Stomach (tissue), 9 donors: ENCODE data around the gene GNG7. TPM values are rescaled to one million over a fixed set of nuclear protein-coding genes. Genes with fewer than 3 reads are reported as not detected.

Experiments used
- DNase-seq, 2 donors: peaks; one replicate each; pipeline versions ENCODE4 v3.0.0 to v3.0.0-alpha.2; 2013 to 2019
- H3K27ac ChIP-seq, 5 donors: fragments of 200-600 bp in 4 of 5; sonication (generic) in 4 of 5; one replicate each; pipeline ENCODE4 v1.5.1; 2013 to 2019; ENCODE audit warnings: mild to moderate bottlenecking in 1 of 5, moderate library complexity in 1 of 5
- H3K27me3 ChIP-seq, 3 donors: fragments of 200-600 bp; sonication (generic); one replicate each; pipeline ENCODE4 v1.5.1; 2017 to 2019; ENCODE audit warnings: mixed run types in 1 of 3
- H3K36me3 ChIP-seq, 4 donors: fragments of 200-600 bp; sonication (generic); 1 replicate in 3 of 4; 2 replicates in 1 of 4; pipeline ENCODE4 v1.5.1; 2016 to 2019
- H3K4me1 ChIP-seq, 4 donors: fragments of 200-600 bp; sonication (generic); one replicate each; pipeline ENCODE4 v1.5.1; 2016 to 2019
- H3K4me3 ChIP-seq, 4 donors: fragments of 200-600 bp; sonication (generic) in 3 of 4; one replicate each; pipeline ENCODE4 v1.5.1; 2016 to 2019; ENCODE audit warnings: mild to moderate bottlenecking in 1 of 4
- H3K9me3 ChIP-seq, 4 donors: fragments of 200-600 bp; sonication (generic); one replicate each; pipeline ENCODE4 v1.5.1; 2016 to 2019
- EP300 ChIP-seq: sonication (generic); formaldehyde crosslinking; IDR thresholded peaks from one replicate; pipeline ENCODE4 v1.6.1; 2017; ENCODE audit warnings: antibody characterized with exemption
- POLR2A ChIP-seq, 4 donors: fragments of 450-650 bp; IDR thresholded peaks; one replicate each; pipeline ENCODE4 v1.6.1; 2016; ENCODE audit warnings: antibody characterized with exemption in 4 of 4, control low read depth in 2 of 4, mild to moderate bottlenecking in 1 of 4, moderate library complexity in 1 of 4
- POLR2AphosphoS5 ChIP-seq, 3 donors: sonication (generic); formaldehyde crosslinking; IDR thresholded peaks; one replicate each; pipeline ENCODE4 v1.6.1; 2016; ENCODE audit warnings: antibody characterized with exemption in 3 of 3
- WGBS, 5 donors: extraction: QIAGEN DNeasy Blood & Tissue Kit in 3 of 5; methylation state at CpG; one replicate each; pipeline versions ENCODE4 v1.1.5 to v1.1.7; 2013 to 2018; 5-methylcytosine and 5-hydroxymethylcytosine counted together
- intact Hi-C: fragments of 100-400 bp; cut with DNase I; formaldehyde crosslinking; loops from one replicate; pipeline ENCODE4 v1.15.1; 2023; ENCODE audit warnings: low total_unique reads
- polyA plus RNA-seq, 3 donors: library from polyadenylated mRNA; stranded (reverse); fragments of 200-250 nt; gene quantifications; one replicate each; pipeline ENCODE4 v1.2.3, GENCODE V29; 2013
- total RNA-seq, 5 donors: library from RNA; depleted of rRNA; stranded (reverse); fragments of >200 nt; gene quantifications; one replicate each; pipeline versions ENCODE4 v1.1.0 to v1.2.3, GENCODE V29; 2014 to 2016
- TF ChIP-seq, protein P1 (sequence below), 7 experiments: fragments of 450-650 bp in 4 of 7; fragments of 200-600 bp in 3 of 7; sonication (generic) in 3 of 7; IDR thresholded peaks; one replicate each; pipeline ENCODE4 v1.5.1; 2016 to 2019; ENCODE audit warnings: antibody characterized with exemption in 7 of 7, control low read depth in 2 of 7, mild to moderate bottlenecking in 1 of 7
- donor health status: healthy with polysubstance abuse.
- donor health status: Bipolar disorder and iron deficiency.
- donor health status: healthy.

The GNG7 gene
- total and polyA plus RNA-seq, 8 donors = 0.58 to 15.1 (median 4.3) TPM

DNA sequence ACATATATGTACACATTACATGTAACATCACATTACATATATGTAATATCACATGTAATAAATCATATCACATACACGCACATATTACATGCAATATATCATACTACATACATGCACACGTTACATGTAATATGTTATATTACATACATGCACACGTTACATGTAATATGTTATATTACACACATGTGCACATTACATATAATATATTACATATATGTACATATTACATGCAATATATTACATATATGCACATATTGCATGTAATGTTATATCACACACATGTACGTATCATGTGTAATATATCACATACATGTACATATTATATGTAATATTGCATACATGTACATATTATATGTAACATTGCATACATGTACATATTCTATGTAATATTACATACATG is 149.0 kb downstream of the GNG7 start:
- WGBS, 5 donors = 68 to 87% (median 78%) methylated on average over 4 of the region's 4 CpGs
- no peaks in the 10 kb centered on the region for H3K9me3 ChIP-seq
- peak overlapping the region in 1 of 5 donors; percentile 78 for H3K27ac ChIP-seq
- H3K4me1 ChIP-seq = peaks cover 8 to 28% (median 13%) of the 10 kb centered on the region in 4 donors
- H3K27me3 ChIP-seq = no peaks in the 10 kb centered on the region
- intact Hi-C loops = no loop called here
- no peaks in the 10 kb centered on the region for H3K36me3 ChIP-seq
- H3K4me3 ChIP-seq = no peak overlapping the region
- no peak for TF ChIP-seq POLR2AphosphoS5 (IDR thresholded peaks at IDR 0.05)
- TF ChIP-seq EP300 = no peak
- no peak for TF ChIP-seq POLR2A (IDR thresholded peaks at IDR 0.05)
- TF ChIP-seq, protein P1, sequence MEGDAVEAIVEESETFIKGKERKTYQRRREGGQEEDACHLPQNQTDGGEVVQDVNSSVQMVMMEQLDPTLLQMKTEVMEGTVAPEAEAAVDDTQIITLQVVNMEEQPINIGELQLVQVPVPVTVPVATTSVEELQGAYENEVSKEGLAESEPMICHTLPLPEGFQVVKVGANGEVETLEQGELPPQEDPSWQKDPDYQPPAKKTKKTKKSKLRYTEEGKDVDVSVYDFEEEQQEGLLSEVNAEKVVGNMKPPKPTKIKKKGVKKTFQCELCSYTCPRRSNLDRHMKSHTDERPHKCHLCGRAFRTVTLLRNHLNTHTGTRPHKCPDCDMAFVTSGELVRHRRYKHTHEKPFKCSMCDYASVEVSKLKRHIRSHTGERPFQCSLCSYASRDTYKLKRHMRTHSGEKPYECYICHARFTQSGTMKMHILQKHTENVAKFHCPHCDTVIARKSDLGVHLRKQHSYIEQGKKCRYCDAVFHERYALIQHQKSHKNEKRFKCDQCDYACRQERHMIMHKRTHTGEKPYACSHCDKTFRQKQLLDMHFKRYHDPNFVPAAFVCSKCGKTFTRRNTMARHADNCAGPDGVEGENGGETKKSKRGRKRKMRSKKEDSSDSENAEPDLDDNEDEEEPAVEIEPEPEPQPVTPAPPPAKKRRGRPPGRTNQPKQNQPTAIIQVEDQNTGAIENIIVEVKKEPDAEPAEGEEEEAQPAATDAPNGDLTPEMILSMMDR (IDR thresholded peaks at IDR 0.05) = no peak
- no peak for DNase-seq

- H3K27ac ChIP-seq = peak overlapping the region in 4 of 5 donors; percentile 33 to 78 (median 64)
- H3K36me3 ChIP-seq = no peaks in the 10 kb centered on the region
- no peaks in the 10 kb centered on the region for H3K9me3 ChIP-seq
- H3K4me3 ChIP-seq = no peak overlapping the region
- no peaks in the 10 kb centered on the region for H3K27me3 ChIP-seq
- 32 to 51% (median 45%) methylated on average over 11 of the region's 11 CpGs for WGBS, 5 donors
- TF ChIP-seq EP300 (no peak), POLR2AphosphoS5 (IDR thresholded peaks at IDR 0.05) (no peak), POLR2A (IDR thresholded peaks at IDR 0.05) (no peak)
- TF ChIP-seq, protein P1 (IDR thresholded peaks at IDR 0.05) = no peak
- DNase-seq = peak in 1 of 2 donors; percentile 62
- intact Hi-C loops = no loop called here
- peaks cover 8 to 28% (median 13%) of the 10 kb centered on the region in 4 donors for H3K4me1 ChIP-seq
Observed at GRCh38 chr19:2552859-2553258, 149.6 kb downstream of the GNG7 start.

DNA sequence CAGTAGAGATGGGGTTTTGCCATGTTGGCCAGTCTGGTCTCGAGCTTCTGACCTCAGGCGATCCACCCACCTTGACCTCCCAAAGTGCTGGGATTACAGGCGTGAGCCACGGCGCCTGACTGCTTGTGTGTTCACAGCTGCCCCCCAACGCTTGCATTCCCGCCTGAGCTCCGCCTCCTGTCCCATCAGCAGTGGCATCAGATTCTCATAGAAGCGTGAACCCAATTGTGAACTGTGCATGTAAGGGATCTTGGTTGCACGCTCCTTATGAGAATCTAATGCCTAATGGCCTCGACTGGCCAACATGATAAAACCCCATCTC is 150.7 kb downstream of the GNG7 start:
- intact Hi-C loops = no loop called here
- WGBS, 5 donors = 89 to 93% (median 91%) methylated on average over 11 of the region's 11 CpGs
- Histone ChIP-seq H3K4me3 (no peak overlapping the region), H3K27me3 (no peaks in the 10 kb centered on the region), H3K27ac (peak overlapping the region in 1 of 5 donors; percentile 60), H3K36me3 (no peaks in the 10 kb centered on the region), H3K9me3 (no peaks in the 10 kb centered on the region), H3K4me1 (peaks cover 9 to 33% (median 18%) of the 10 kb centered on the region in 4 donors)
- TF ChIP-seq POLR2A (IDR thresholded peaks at IDR 0.05) = no peak
- no peak for TF ChIP-seq POLR2AphosphoS5 (IDR thresholded peaks at IDR 0.05)
- TF ChIP-seq EP300 = no peak
- TF ChIP-seq, protein P1 (IDR thresholded peaks at IDR 0.05) = no peak
- no peak for DNase-seq

DNA sequence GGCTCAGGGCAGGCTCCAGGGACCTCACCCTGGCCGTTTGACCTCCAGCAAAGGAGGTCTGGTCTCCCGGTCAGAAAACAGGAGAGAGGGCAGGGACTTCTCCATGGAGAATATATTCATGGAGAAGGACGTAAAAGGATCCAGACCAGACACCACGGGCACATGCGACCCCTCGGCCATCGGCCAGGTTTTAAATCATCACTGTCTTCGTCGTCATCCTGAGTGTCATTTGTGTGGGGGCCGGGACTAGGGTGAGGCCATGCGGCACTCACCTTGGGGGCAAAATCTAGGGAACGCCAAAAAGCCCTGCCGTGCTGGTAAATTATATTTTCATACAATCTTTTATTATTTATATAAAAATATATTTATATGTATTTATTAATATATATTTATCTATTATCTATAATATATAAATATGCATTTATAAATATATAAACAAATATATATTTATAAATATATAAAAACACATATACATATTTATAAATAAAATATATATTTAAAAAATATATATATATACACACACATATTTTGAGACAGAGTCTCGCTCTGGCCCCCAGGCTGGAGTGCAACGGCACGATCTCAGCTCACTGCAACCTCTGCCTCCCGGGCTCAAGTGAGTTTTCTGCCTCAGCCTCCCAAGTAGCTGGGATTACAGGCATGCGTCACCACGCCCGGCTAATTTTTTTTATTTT is 151.2 kb downstream of the GNG7 start:
- 82 to 91% (median 89%) methylated on average over 20 of the region's 20 CpGs for WGBS, 5 donors
- peaks cover 14 to 38% (median 23%) of the 10 kb centered on the region in 4 donors for H3K4me1 ChIP-seq
- no peaks in the 10 kb centered on the region for H3K36me3 ChIP-seq
- no peak for DNase-seq
- intact Hi-C loops = no loop called here
- no peaks in the 10 kb centered on the region for H3K27me3 ChIP-seq
- no peaks in the 10 kb centered on the region for H3K9me3 ChIP-seq
- no peak for TF ChIP-seq POLR2AphosphoS5 (IDR thresholded peaks at IDR 0.05)
- no peak for TF ChIP-seq EP300
- TF ChIP-seq, protein P1 (IDR thresholded peaks at IDR 0.05) = no peak
- TF ChIP-seq POLR2A (IDR thresholded peaks at IDR 0.05) = no peak
- peak overlapping the region in 4 of 5 donors; percentile 66 to 79 (median 74) for H3K27ac ChIP-seq
- no peak overlapping the region for H3K4me3 ChIP-seq
